HG02970 (cell line): ENCODE data around the gene UNC119B.

Experiments
- ATAC-seq: cut with Tn5 transposase; IDR thresholded peaks from one replicate; pipeline ENCODE4 v1.9.1; 2021; ENCODE audit warnings: mild to moderate bottlenecking, moderate library complexity, moderate number of reproducible peaks; ENCODE audit not compliant: unreplicated experiment, low FRiP score

Gene UNC119B

GRCh38 chr12:120687578-120688289 is 22.5 kb upstream of the UNC119B start:
- ATAC-seq, result no peak

- ATAC-seq, result no peak
These were observed 21.7 kb upstream of the UNC119B start for GRCh38 chr12:120688527-120689071.

- no peak for ATAC-seq
These were observed 20.7 kb upstream of the UNC119B start for GRCh38 chr12:120689397-120690082.

GRCh38 chr12:120690083-120690450 is 20.2 kb upstream of the UNC119B start:
- no peak for ATAC-seq

- ATAC-seq, result no peak
These were observed 19.3 kb upstream of the UNC119B start for GRCh38 chr12:120690978-120691377.

- ATAC-seq, result no peak
These were observed 17.7 kb upstream of the UNC119B start for GRCh38 chr12:120692524-120693033.

GRCh38 chr12:120693848-120694247 is 16.4 kb upstream of the UNC119B start:
- ATAC-seq, result no peak

- no peak for ATAC-seq
These were observed 13.6 kb upstream of the UNC119B start for GRCh38 chr12:120696626-120697025.

- no peak for ATAC-seq
These were observed 12.9 kb upstream of the UNC119B start for GRCh38 chr12:120697344-120697743.

GRCh38 chr12:120698665-120699064 is 11.6 kb upstream of the UNC119B start:
- ATAC-seq, result no peak

GRCh38 chr12:120699553-120699952 is 10.7 kb upstream of the UNC119B start:
- no peak for ATAC-seq

- ATAC-seq, result no peak
These were observed 9.4 kb upstream of the UNC119B start for GRCh38 chr12:120700886-120701285.

GRCh38 chr12:120702637-120703036 is 7.6 kb upstream of the UNC119B start:
- ATAC-seq, result no peak

GRCh38 chr12:120703311-120703942 is 6.8 kb upstream of the UNC119B start:
- ATAC-seq, result no peak

- ATAC-seq, result no peak
These were observed 4.6 kb upstream of the UNC119B start for GRCh38 chr12:120705618-120706017.

- ATAC-seq, result no peak
These were observed 4.2 kb upstream of the UNC119B start for GRCh38 chr12:120706029-120706428.

GRCh38 chr12:120708651-120709050 is 1.6 kb upstream of the UNC119B start:
- no peak for ATAC-seq

GRCh38 chr12:120710805-120711296 is 593 bp downstream of the UNC119B start:
- no peak for ATAC-seq

- no peak for ATAC-seq
These were observed 1.2 kb downstream of the UNC119B start for GRCh38 chr12:120711411-120711810.

GRCh38 chr12:120712610-120713009 is 2.4 kb downstream of the UNC119B start:
- no peak for ATAC-seq

- ATAC-seq, result no peak
These were observed 3.7 kb downstream of the UNC119B start for GRCh38 chr12:120713861-120714482.
